ENCODE measurements around the gene STAT1.

STAT1 gene

GRCh38 chr2:191013932-191014652 is at the start of gene STAT1:
STAT1 (minus strand) TSS chr2:191014171; CDS start chr2:191010003, 4,168 bp downstream.
- Histone ChIP-seq H3K9ac (peak within 1 kb of the TSS; percentile 83 to 94 (median 89)), H3K27me3 (no peaks in the 10 kb centered on the region), H4K20me1 (peaks cover 0 to 29% (median 12%) of the 10 kb centered on the region in 11 experiments; a peak in 8 of 22 replicates), H3K9me3 (replicated peaks in 1 of 11) (no peaks in the 10 kb centered on the region; a peak in 1 of 22 replicates), H3K27ac (peak within 1 kb of the TSS; percentile 71 to 95 (median 87)), H3K4me2 (peak within 1 kb of the TSS; percentile 83 to 94 (median 90)), H3K36me3 (peaks cover 21 to 33% (median 26%) of the 10 kb centered on the region in 11 experiments; a peak in 21 of 22 replicates), H3K4me3 (peak within 1 kb of the TSS; percentile 69 to 97 (median 89)), H3K4me1 (peaks cover 21 to 59% (median 27%) of the 10 kb centered on the region in 10 experiments)
- TF ChIP-seq Cebpa-rat (IDR thresholded peaks at IDR 0.05): no peak

- H3K27ac ChIP-seq: no peak overlapping the region
- no peaks in the 10 kb centered on the region; a peak in 1 of 22 replicates for H3K36me3 ChIP-seq
- H4K20me1 ChIP-seq: no peaks in the 10 kb centered on the region
- H3K4me2 ChIP-seq: no peak overlapping the region
- H3K9me3 ChIP-seq (replicated peaks in 1 of 11): no peaks in the 10 kb centered on the region
- H3K27me3 ChIP-seq: no peaks in the 10 kb centered on the region
- no peak overlapping the region for H3K4me3 ChIP-seq
- no peak for TF ChIP-seq Cebpa-rat (IDR thresholded peaks at IDR 0.05)
- no peak overlapping the region for H3K9ac ChIP-seq
- peaks cover 6 to 10% (median 9%) of the 10 kb centered on the region in 10 experiments; a peak in 16 of 20 replicates for H3K4me1 ChIP-seq
Observed at GRCh38 chr2:191063584-191063983, 49.6 kb upstream of the STAT1 start.

- Histone ChIP-seq H3K9ac (no peak overlapping the region), H4K20me1 (no peaks in the 10 kb centered on the region), H3K27me3 (no peaks in the 10 kb centered on the region), H3K36me3 (no peaks in the 10 kb centered on the region; a peak in 1 of 22 replicates), H3K27ac (no peak overlapping the region), H3K4me1 (peaks cover 5 to 14% (median 10%) of the 10 kb centered on the region in 10 experiments; a peak in 17 of 20 replicates), H3K9me3 (replicated peaks in 1 of 11) (no peaks in the 10 kb centered on the region), H3K4me3 (no peak overlapping the region), H3K4me2 (no peak overlapping the region)
- no peak for TF ChIP-seq Cebpa-rat (IDR thresholded peaks at IDR 0.05)
Observed at GRCh38 chr2:191061381-191061980, 47.5 kb upstream of the STAT1 start.

GRCh38 chr2:191059308-191059707 is 45.3 kb upstream of the STAT1 start:
- TF ChIP-seq Cebpa-rat (IDR thresholded peaks at IDR 0.05): no peak
- H3K9me3 ChIP-seq (replicated peaks in 1 of 11): no peaks in the 10 kb centered on the region
- H3K9ac ChIP-seq: no peak overlapping the region
- H3K36me3 ChIP-seq: no peaks in the 10 kb centered on the region; a peak in 1 of 22 replicates
- H4K20me1 ChIP-seq: no peaks in the 10 kb centered on the region
- H3K27me3 ChIP-seq: no peaks in the 10 kb centered on the region
- no peak overlapping the region for H3K27ac ChIP-seq
- H3K4me3 ChIP-seq: no peak overlapping the region
- no peak overlapping the region for H3K4me2 ChIP-seq
- peaks cover 0 to 10% (median 8%) of the 10 kb centered on the region in 10 experiments; a peak in 9 of 20 replicates for H3K4me1 ChIP-seq

- Histone ChIP-seq H3K27ac (no peak overlapping the region), H4K20me1 (no peaks in the 10 kb centered on the region), H3K4me1 (peaks cover 6 to 30% (median 21%) of the 10 kb centered on the region in 10 experiments), H3K36me3 (no peaks in the 10 kb centered on the region), H3K9ac (no peak overlapping the region), H3K4me2 (peak overlapping the region in 4 of 11 experiments; percentile 22 to 37 (median 29); a peak in 3 of 22 replicates), H3K4me3 (no peak overlapping the region), H3K27me3 (no peaks in the 10 kb centered on the region), H3K9me3 (replicated peaks in 1 of 11) (no peaks in the 10 kb centered on the region)
- no peak for TF ChIP-seq Cebpa-rat (IDR thresholded peaks at IDR 0.05)
Observed at GRCh38 chr2:191056228-191056627, 42.3 kb upstream of the STAT1 start.

GRCh38 chr2:191053256-191053655 is 39.3 kb upstream of the STAT1 start:
- Histone ChIP-seq H3K4me1 (peaks cover 6 to 41% (median 21%) of the 10 kb centered on the region in 10 experiments), H3K36me3 (no peaks in the 10 kb centered on the region), H3K27me3 (no peaks in the 10 kb centered on the region), H3K9me3 (replicated peaks in 1 of 11) (no peaks in the 10 kb centered on the region), H3K27ac (no peak overlapping the region), H4K20me1 (no peaks in the 10 kb centered on the region), H3K9ac (no peak overlapping the region), H3K4me2 (peak overlapping the region in 3 of 11 experiments; percentile 63 to 68 (median 67); a peak in 3 of 22 replicates), H3K4me3 (no peak overlapping the region)
- no peak for TF ChIP-seq Cebpa-rat (IDR thresholded peaks at IDR 0.05)

GRCh38 chr2:191051825-191052778 is 38.1 kb upstream of the STAT1 start:
- Histone ChIP-seq H3K4me2 (peak overlapping the region; percentile 24 to 68 (median 53); a peak in 20 of 22 replicates), H3K9me3 (replicated peaks in 1 of 11) (no peaks in the 10 kb centered on the region), H3K36me3 (no peaks in the 10 kb centered on the region), H3K27ac (peak overlapping the region in 4 of 11 experiments; percentile 3 to 30 (median 18); a peak in 4 of 22 replicates), H3K27me3 (no peaks in the 10 kb centered on the region), H3K4me3 (no peak overlapping the region), H3K9ac (peak overlapping the region in 2 of 11 experiments; percentile 13 to 16; a peak in 1 of 22 replicates), H3K4me1 (peaks cover 6 to 41% (median 21%) of the 10 kb centered on the region in 10 experiments), H4K20me1 (no peaks in the 10 kb centered on the region)
- no peak for TF ChIP-seq Cebpa-rat (IDR thresholded peaks at IDR 0.05)

- Histone ChIP-seq H3K36me3 (no peaks in the 10 kb centered on the region), H3K9ac (no peak overlapping the region), H3K4me1 (peaks cover 6 to 34% (median 16%) of the 10 kb centered on the region in 10 experiments), H3K27ac (peak overlapping the region in 5 of 11 experiments; percentile 0 to 30 (median 6); a peak in 5 of 22 replicates), H3K4me2 (peak overlapping the region in 2 of 11 experiments; percentile 52 to 68; a peak in 2 of 22 replicates), H3K27me3 (no peaks in the 10 kb centered on the region), H4K20me1 (no peaks in the 10 kb centered on the region), H3K9me3 (replicated peaks in 1 of 11) (no peaks in the 10 kb centered on the region), H3K4me3 (no peak overlapping the region)
- no peak for TF ChIP-seq Cebpa-rat (IDR thresholded peaks at IDR 0.05)
Observed at GRCh38 chr2:191051177-191051576, 37.2 kb upstream of the STAT1 start.
